K562 (cell line): ENCODE results near the gene TMCO2. TPM values are rescaled to one million over a fixed set of nuclear protein-coding genes. Genes with fewer than 3 reads are reported as not detected.

Experiments
- ADNP ChIP-seq: fragments of 200-800 bp; sonication (Bioruptor generic); IDR thresholded peaks from 2 replicates; pipeline ENCODE4 v1.6.1; 2016; ENCODE audit warnings: missing genetic modification characterization, missing compliant biosample characterization
- CBFA2T2 ChIP-seq: fragments of 450-650 bp; conservative IDR thresholded peaks from 2 replicates; pipeline ENCODE4 v1.6.1; 2017; ENCODE audit warnings: mild to moderate bottlenecking
- E2F5 ChIP-seq: sonication (generic); formaldehyde crosslinking; IDR thresholded peaks from 2 replicates; pipeline ENCODE4 v1.8.0; 2022; ENCODE audit warnings: mild to moderate bottlenecking, missing genetic modification reagents
- FOSL1 ChIP-seq: fragments of 200-800 bp; sonication (Bioruptor generic); conservative IDR thresholded peaks from 2 replicates; pipeline ENCODE4 v1.6.1; 2016; ENCODE audit warnings: missing genetic modification characterization, missing compliant biosample characterization
- JUND ChIP-seq, 2 experiments: IDR thresholded peaks; 2 replicates in 1 of 2; 3 replicates in 1 of 2; pipeline ENCODE4 v1.6.1; 2011; ENCODE audit warnings: borderline replicate concordance in 2 of 2, low read depth in 2 of 2, low read length in 2 of 2, improper control_type of control experiment in 1 of 2, missing biosample characterization in 1 of 2, missing genetic modification characterization in 1 of 2, missing genetic modification reagents in 1 of 2
- MEIS2 ChIP-seq: fragments of 450-650 bp; IDR thresholded peaks from 2 replicates; pipeline ENCODE4 v1.6.1; 2014; ENCODE audit warnings: mild to moderate bottlenecking; ENCODE audit not compliant: partially characterized antibody
- SMARCA4 ChIP-seq: fragments of 450-650 bp; IDR thresholded peaks from 2 replicates; pipeline ENCODE4 v1.6.1; 2016
- SMARCC2 ChIP-seq: fragments of 450-650 bp; IDR thresholded peaks from 2 replicates; pipeline ENCODE4 v1.6.1; 2017; ENCODE audit warnings: antibody characterized with exemption, moderate library complexity, mild to moderate bottlenecking, low read depth
- TAL1 ChIP-seq: fragments of 450-650 bp; IDR thresholded peaks from 2 replicates; pipeline ENCODE4 v1.6.1; 2016; ENCODE audit warnings: mild to moderate bottlenecking
- TCF3 ChIP-seq: sonication (generic); formaldehyde crosslinking; IDR thresholded peaks from 2 replicates; pipeline ENCODE4 v1.4.0; 2020; ENCODE audit warnings: mild to moderate bottlenecking, missing genetic modification reagents
- TFAM ChIP-seq: fragments of 250-450 bp; sonication (Bioruptor Pico); conservative IDR thresholded peaks from 2 replicates; pipeline ENCODE4 v1.5.0; 2021; ENCODE audit warnings: mild to moderate bottlenecking, moderate library complexity
- ZBTB40 ChIP-seq, 2 experiments: fragments of 450-650 bp in 1 of 2; sonication (generic) in 1 of 2; formaldehyde crosslinking in 1 of 2; IDR thresholded peaks; 2 replicates each; pipeline versions ENCODE4 v1.7.1 to v1.9.0; 2016 to 2022; ENCODE audit warnings: inconsistent platforms in 1 of 2, mild to moderate bottlenecking in 1 of 2, missing genetic modification reagents in 1 of 2
- ZNF3 ChIP-seq: fragments of 250-450 bp; sonication (Bioruptor Pico); IDR thresholded peaks from 2 replicates; pipeline ENCODE4 v1.5.0; 2021; ENCODE audit warnings: mild to moderate bottlenecking, moderate library complexity
- polyA plus RNA-seq, 8 experiments: library from polyadenylated mRNA; depleted of rRNA in 4 of 8; stranded (reverse) in 5 of 8; unstranded in 3 of 8; fragments of >200 nt; fragmentation: Nextera tagmentation in 2 of 8; fragmentation: Illumina TruSeq in 1 of 8; extraction: Ambion mirVana in 2 of 8; extraction: Trizol in 1 of 8; gene quantifications; 2 replicates each; pipeline versions ENCODE4 v1.2.1 to v1.2.3, GENCODE V29; 2011 to 2014; ENCODE audit warnings: inconsistent platforms in 1 of 8, missing spikeins in 1 of 8
- total RNA-seq, 7 experiments: library from RNA; depleted of rRNA in 6 of 7; stranded (reverse); fragments of >200 nt in 6 of 7; fragmentation: Illumina TruSeq in 2 of 7; extraction: Trizol in 2 of 7; gene quantifications; 2 replicates each; pipeline versions ENCODE4 v1.2.1 to v1.2.3, GENCODE V29; 2011 to 2021; ENCODE audit warnings: low replicate concordance in 1 of 7
- TF ChIP-seq, protein P1 (sequence below), 3 experiments: fragments of 200-800 bp in 1 of 3; fragments of 250-450 bp in 1 of 3; fragments of 450-650 bp in 1 of 3; sonication (Bioruptor Pico) in 1 of 3; sonication (Bioruptor generic) in 1 of 3; formaldehyde crosslinking in 1 of 3; IDR thresholded peaks; 2 replicates each; pipeline versions ENCODE4 v1.6.1 to v1.8.0; 2016 to 2022; ENCODE audit warnings: mild to moderate bottlenecking in 2 of 3, missing genetic modification characterization in 2 of 3, missing compliant biosample characterization in 1 of 3, moderate library complexity in 1 of 3

The TMCO2 gene
- total and polyA plus RNA-seq, 9 of the 15 experiments (the other 6 are each of a cell fraction or from before 2014, with no cell fraction given) = not detected

DNA sequence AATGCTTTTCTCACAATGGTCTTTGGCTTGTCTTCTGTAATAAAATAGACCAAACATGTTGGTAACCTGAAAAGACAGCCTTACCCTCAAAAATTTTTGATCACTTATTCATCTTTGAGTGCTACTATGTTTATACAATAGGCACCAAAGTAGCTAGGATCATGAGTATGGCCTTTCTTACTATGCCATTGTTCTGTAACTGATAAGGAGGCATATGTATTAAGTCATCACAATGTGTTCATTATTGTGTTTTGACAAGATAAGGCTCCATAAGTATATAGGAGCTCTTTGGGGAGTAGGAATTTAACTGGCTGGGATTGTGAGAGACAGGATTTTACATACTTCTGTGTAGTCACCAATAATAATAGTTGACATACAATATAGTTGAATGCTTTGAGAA, 675 bp downstream of the TMCO2 start (continued):
- TF ChIP-seq ZBTB40 (IDR thresholded peaks at IDR 0.05) (no peak), ZBTB40 (CRISPR knock-in tag; IDR thresholded peaks at IDR 0.05) (no peak), ZNF3 (CRISPR knock-in tag) (no peak), ADNP (tag) (peak; percentile 41; the same call in 1 of the 2 replicates), TAL1 (peak; percentile 57), CBFA2T2 (peak; percentile 54), SMARCA4 (peak; percentile 28; the same call in 1 of the 2 replicates), JUND (IDR thresholded peaks at IDR 0.05; ENCODE audit: borderline replicate concordance, low read depth, low read length) (peak; percentile 39; the same call in 1 of the 2 replicates), JUND (tag; IDR thresholded peaks at IDR 0.05; ENCODE audit: borderline replicate concordance, low read depth, low read length) (peak; percentile 59; the same call in 1 of the 3 replicates), TCF3 (peak; percentile 66), FOSL1 (peak; percentile 57), TFAM (no peak), SMARCC2 (0 out of 2 replicates have a peak, but pooled peaks have one; percentile 39), MEIS2 (peak; percentile 3), E2F5 (CRISPR knock-in tag) (no peak)
- TF ChIP-seq, protein P1, sequence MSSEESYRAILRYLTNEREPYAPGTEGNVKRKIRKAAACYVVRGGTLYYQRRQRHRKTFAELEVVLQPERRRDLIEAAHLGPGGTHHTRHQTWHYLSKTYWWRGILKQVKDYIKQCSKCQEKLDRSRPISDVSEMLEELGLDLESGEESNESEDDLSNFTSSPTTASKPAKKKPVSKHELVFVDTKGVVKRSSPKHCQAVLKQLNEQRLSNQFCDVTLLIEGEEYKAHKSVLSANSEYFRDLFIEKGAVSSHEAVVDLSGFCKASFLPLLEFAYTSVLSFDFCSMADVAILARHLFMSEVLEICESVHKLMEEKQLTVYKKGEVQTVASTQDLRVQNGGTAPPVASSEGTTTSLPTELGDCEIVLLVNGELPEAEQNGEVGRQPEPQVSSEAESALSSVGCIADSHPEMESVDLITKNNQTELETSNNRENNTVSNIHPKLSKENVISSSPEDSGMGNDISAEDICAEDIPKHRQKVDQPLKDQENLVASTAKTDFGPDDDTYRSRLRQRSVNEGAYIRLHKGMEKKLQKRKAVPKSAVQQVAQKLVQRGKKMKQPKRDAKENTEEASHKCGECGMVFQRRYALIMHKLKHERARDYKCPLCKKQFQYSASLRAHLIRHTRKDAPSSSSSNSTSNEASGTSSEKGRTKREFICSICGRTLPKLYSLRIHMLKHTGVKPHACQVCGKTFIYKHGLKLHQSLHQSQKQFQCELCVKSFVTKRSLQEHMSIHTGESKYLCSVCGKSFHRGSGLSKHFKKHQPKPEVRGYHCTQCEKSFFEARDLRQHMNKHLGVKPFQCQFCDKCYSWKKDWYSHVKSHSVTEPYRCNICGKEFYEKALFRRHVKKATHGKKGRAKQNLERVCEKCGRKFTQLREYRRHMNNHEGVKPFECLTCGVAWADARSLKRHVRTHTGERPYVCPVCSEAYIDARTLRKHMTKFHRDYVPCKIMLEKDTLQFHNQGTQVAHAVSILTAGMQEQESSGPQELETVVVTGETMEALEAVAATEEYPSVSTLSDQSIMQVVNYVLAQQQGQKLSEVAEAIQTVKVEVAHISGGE (CRISPR knock-in tag; IDR thresholded peaks at IDR 0.05) = peak in 1 of 3 experiments; percentile 52; a peak in 1 of 6 replicates
